Sigmoid colon (tissue), 7 donors: ENCODE measurements around the gene GRM1. TPM values are rescaled to one million over a fixed set of nuclear protein-coding genes. Genes with fewer than 3 reads are reported as not detected.

Source experiments
- DNase-seq: peaks from one replicate; pipeline ENCODE4 v3.0.0-alpha.2; 2019
- H3K27ac ChIP-seq, 4 donors: fragments of 200-600 bp; sonication (generic); one replicate each; pipeline ENCODE4 v1.5.1; 2016 to 2019; ENCODE audit warnings: mild to moderate bottlenecking in 1 of 4
- H3K27me3 ChIP-seq, 3 donors: fragments of 200-600 bp; sonication (generic); one replicate each; pipeline ENCODE4 v1.5.1; 2019; ENCODE audit warnings: mild to moderate bottlenecking in 1 of 3
- H3K36me3 ChIP-seq, 4 donors: fragments of 200-600 bp; sonication (generic); one replicate each; pipeline ENCODE4 v1.5.1; 2016 to 2019
- H3K4me1 ChIP-seq, 4 donors: fragments of 200-600 bp; sonication (generic); one replicate each; pipeline ENCODE4 v1.5.1; 2017 to 2019
- H3K4me3 ChIP-seq, 4 donors: fragments of 200-600 bp; sonication (generic); one replicate each; pipeline ENCODE4 v1.5.1; 2017 to 2019; ENCODE audit warnings: mild to moderate bottlenecking in 2 of 4, moderate library complexity in 1 of 4
- H3K9me3 ChIP-seq, 4 donors: fragments of 200-600 bp in 3 of 4; sonication (generic) in 3 of 4; one replicate each; pipeline versions ENCODE4 v1.5.1 to v1.6.1; 2013 to 2019
- CTCF ChIP-seq, 4 experiments: fragments of 450-650 bp in 3 of 4; fragments of 200-600 bp in 1 of 4; IDR thresholded peaks; one replicate each; pipeline ENCODE4 v1.5.1; 2016 to 2019; ENCODE audit warnings: antibody characterized with exemption in 4 of 4, mild to moderate bottlenecking in 3 of 4, moderate library complexity in 2 of 4
- EP300 ChIP-seq, 4 donors: sonication (generic); formaldehyde crosslinking; IDR thresholded peaks; one replicate each; pipeline ENCODE4 v1.6.1; 2017; ENCODE audit warnings: antibody characterized with exemption in 4 of 4
- POLR2A ChIP-seq, 2 donors: fragments of 450-650 bp; IDR thresholded peaks; one replicate each; pipeline ENCODE4 v1.6.1; 2016; ENCODE audit warnings: antibody characterized with exemption in 2 of 2, mild to moderate bottlenecking in 2 of 2, moderate library complexity in 2 of 2
- POLR2AphosphoS5 ChIP-seq, 4 donors: sonication (generic); formaldehyde crosslinking; IDR thresholded peaks; one replicate each; pipeline ENCODE4 v1.6.1; 2017; ENCODE audit warnings: antibody characterized with exemption in 4 of 4
- WGBS, 2 donors: extraction: QIAGEN DNeasy Blood & Tissue Kit; methylation state at CpG; one replicate each; pipeline ENCODE4 v1.1.7; 2013; 5-methylcytosine and 5-hydroxymethylcytosine counted together
- intact Hi-C: fragments of 100-400 bp; cut with DNase I; formaldehyde crosslinking; loops from one replicate; pipeline ENCODE4 v1.15.1; 2023
- polyA plus RNA-seq, 3 donors: library from polyadenylated mRNA; stranded (reverse); fragments of 200-250 nt; gene quantifications; one replicate each; pipeline ENCODE4 v1.2.3, GENCODE V29; 2013
- total RNA-seq, 4 donors: library from RNA; depleted of rRNA; stranded (reverse); fragments of >200 nt; gene quantifications; one replicate each; pipeline ENCODE4 v1.1.0, GENCODE V29; 2016
- donor health status: healthy with polysubstance abuse.
- donor health status: Bipolar disorder and iron deficiency.
- donor health status: healthy.

Gene GRM1
- total and polyA plus RNA-seq, 7 donors = under 0.01 to 0.36 (median 0.03) TPM; not detected in 4

GRCh38 chr6:146246028-146246427 lies 217.2 kb downstream of the GRM1 start:
- H3K4me3 ChIP-seq = no peak overlapping the region
- no peaks in the 10 kb centered on the region for H3K9me3 ChIP-seq
- no peak overlapping the region for H3K27ac ChIP-seq
- no peak for TF ChIP-seq CTCF (IDR thresholded peaks at IDR 0.05)
- TF ChIP-seq POLR2AphosphoS5 (IDR thresholded peaks at IDR 0.05) = no peak
- no peak for TF ChIP-seq POLR2A (IDR thresholded peaks at IDR 0.05)
- TF ChIP-seq EP300 (IDR thresholded peaks at IDR 0.05) = no peak
- DNase-seq = no peak
- H3K27me3 ChIP-seq = no peaks in the 10 kb centered on the region
- intact Hi-C loops = no loop called here
- H3K4me1 ChIP-seq = no peaks in the 10 kb centered on the region
- 73 to 79% methylated on average over 1 of the region's 1 CpG for WGBS, 2 donors
- H3K36me3 ChIP-seq = no peaks in the 10 kb centered on the region

- Histone ChIP-seq H3K36me3 (no peaks in the 10 kb centered on the region), H3K27ac (no peak overlapping the region), H3K4me1 (no peaks in the 10 kb centered on the region), H3K4me3 (no peak overlapping the region), H3K27me3 (no peaks in the 10 kb centered on the region), H3K9me3 (no peaks in the 10 kb centered on the region)
- TF ChIP-seq POLR2A (IDR thresholded peaks at IDR 0.05) = no peak
- no peak for TF ChIP-seq POLR2AphosphoS5 (IDR thresholded peaks at IDR 0.05)
- TF ChIP-seq EP300 (IDR thresholded peaks at IDR 0.05) = no peak
- TF ChIP-seq CTCF (IDR thresholded peaks at IDR 0.05) = no peak
- DNase-seq = no peak
- intact Hi-C loops = no loop called here
These were observed 224.8 kb downstream of the GRM1 start for GRCh38 chr6:146253691-146254090.

GRCh38 chr6:146258206-146258605 lies 229.3 kb downstream of the GRM1 start:
- H3K4me3 ChIP-seq = no peak overlapping the region
- 55 to 62% methylated on average over 1 of the region's 1 CpG for WGBS, 2 donors
- no peak for DNase-seq
- no peaks in the 10 kb centered on the region for H3K27me3 ChIP-seq
- no peaks in the 10 kb centered on the region for H3K9me3 ChIP-seq
- intact Hi-C loops = no loop called here
- TF ChIP-seq POLR2AphosphoS5 (IDR thresholded peaks at IDR 0.05) (no peak), EP300 (IDR thresholded peaks at IDR 0.05) (no peak), POLR2A (IDR thresholded peaks at IDR 0.05) (no peak), CTCF (IDR thresholded peaks at IDR 0.05) (no peak)
- H3K4me1 ChIP-seq = no peaks in the 10 kb centered on the region
- H3K36me3 ChIP-seq = no peaks in the 10 kb centered on the region
- no peak overlapping the region for H3K27ac ChIP-seq

- intact Hi-C loops = no loop called here
- no peak for DNase-seq
- H3K4me1 ChIP-seq = no peaks in the 10 kb centered on the region
- no peak overlapping the region for H3K27ac ChIP-seq
- H3K9me3 ChIP-seq = no peaks in the 10 kb centered on the region
- H3K36me3 ChIP-seq = no peaks in the 10 kb centered on the region
- WGBS, 2 donors = 76 to 77% methylated on average over 4 of the region's 4 CpGs
- no peaks in the 10 kb centered on the region for H3K27me3 ChIP-seq
- H3K4me3 ChIP-seq = no peak overlapping the region
- TF ChIP-seq POLR2AphosphoS5 (IDR thresholded peaks at IDR 0.05) = no peak
- TF ChIP-seq EP300 (IDR thresholded peaks at IDR 0.05) = no peak
- TF ChIP-seq POLR2A (IDR thresholded peaks at IDR 0.05) = no peak
- TF ChIP-seq CTCF (IDR thresholded peaks at IDR 0.05) = no peak
These were observed 232.0 kb downstream of the GRM1 start for GRCh38 chr6:146260886-146261285.

GRCh38 chr6:146265056-146265455 lies 236.2 kb downstream of the GRM1 start:
- Histone ChIP-seq H3K27ac (no peak overlapping the region), H3K4me3 (no peak overlapping the region), H3K36me3 (no peaks in the 10 kb centered on the region), H3K4me1 (no peaks in the 10 kb centered on the region), H3K9me3 (no peaks in the 10 kb centered on the region), H3K27me3 (no peaks in the 10 kb centered on the region)
- intact Hi-C loops = no loop called here
- TF ChIP-seq CTCF (IDR thresholded peaks at IDR 0.05) = no peak
- TF ChIP-seq POLR2A (IDR thresholded peaks at IDR 0.05) = no peak
- no peak for TF ChIP-seq POLR2AphosphoS5 (IDR thresholded peaks at IDR 0.05)
- no peak for TF ChIP-seq EP300 (IDR thresholded peaks at IDR 0.05)
- 98 to 99% methylated on average over 2 of the region's 2 CpGs for WGBS, 2 donors
- no peak for DNase-seq
